ENCODE results near the gene HSPA4L.

GRCh38 chr4:127888559-127888958 lies 106.4 kb downstream of the HSPA4L start:
- no peak for TF ChIP-seq POLR2AphosphoS5 (IDR thresholded peaks at IDR 0.05; ENCODE audit: borderline replicate concordance, low read depth, low read length)
- TF ChIP-seq EZH2 (IDR thresholded peaks at IDR 0.05), result no peak
- TF ChIP-seq FOXP2 (optimal IDR thresholded peaks at IDR 0.05; ENCODE audit: control extremely low read depth, extremely low read length, insufficient read depth), result no peak
